HG03432 (cell line): ENCODE data around the gene RABGAP1.
A peak's percentile ranks its signal among the peaks of the same experiment; 100 is the strongest.
"Not testable (repeated sequence)": the region's sequence is repeated elsewhere in the genome, so short reads cannot be mapped to it uniquely, and the experiment has no call there.

Experiments used
- ATAC-seq: cut with Tn5 transposase; IDR thresholded peaks from one replicate; pipeline ENCODE4 v1.9.1; 2021; ENCODE audit warnings: mild to moderate bottlenecking, moderate library complexity; ENCODE audit not compliant: unreplicated experiment

Gene RABGAP1

GRCh38 chr9:122940749-122941581 lies at the start of gene RABGAP1:
TSS of gene RABGAP1 (plus strand) at chr9:122941020. CDS start at chr9:122957060, 16,040 bp downstream.
- peak; percentile 97 for ATAC-seq

DNA sequence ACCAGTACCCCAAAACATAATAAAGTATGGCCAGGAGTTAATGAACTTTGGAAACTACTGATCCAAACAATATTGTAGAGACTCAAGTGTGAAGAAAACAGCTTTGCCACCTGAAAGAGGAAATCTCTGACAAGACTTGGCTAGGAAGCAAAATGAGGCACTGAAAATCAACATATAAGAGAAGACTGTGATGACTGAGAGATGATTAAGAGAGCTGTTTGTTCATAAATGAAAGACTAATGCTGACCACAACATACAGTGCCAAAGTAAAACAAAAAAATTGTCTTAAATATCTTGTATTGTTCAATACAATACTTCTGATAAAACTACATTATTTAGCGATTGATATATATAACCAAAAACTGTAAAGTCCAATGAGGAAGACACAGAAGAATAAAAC lies 42.9 kb upstream of the RABGAP1 start:
- ATAC-seq, result no peak

GRCh38 chr9:122900791-122901190 lies 40.0 kb upstream of the RABGAP1 start:
- ATAC-seq, result no peak

- ATAC-seq, result peak; percentile 36
These were observed 36.4 kb upstream of the RABGAP1 start for GRCh38 chr9:122904466-122904822.

- peak; percentile 86 for ATAC-seq
These were observed 35.8 kb upstream of the RABGAP1 start, which contains the start of gene RC3H2 for GRCh38 chr9:122904823-122905710. TSS of gene RC3H2 (minus strand) at chr9:122905359. CDS start at chr9:122897509, 7,850 bp downstream.

- ATAC-seq, result not testable (repeated sequence)
These were observed 34.7 kb upstream of the RABGAP1 start for GRCh38 chr9:122906122-122906521.

GRCh38 chr9:122912671-122912963 lies 28.2 kb upstream of the RABGAP1 start:
- ATAC-seq, result no peak

DNA sequence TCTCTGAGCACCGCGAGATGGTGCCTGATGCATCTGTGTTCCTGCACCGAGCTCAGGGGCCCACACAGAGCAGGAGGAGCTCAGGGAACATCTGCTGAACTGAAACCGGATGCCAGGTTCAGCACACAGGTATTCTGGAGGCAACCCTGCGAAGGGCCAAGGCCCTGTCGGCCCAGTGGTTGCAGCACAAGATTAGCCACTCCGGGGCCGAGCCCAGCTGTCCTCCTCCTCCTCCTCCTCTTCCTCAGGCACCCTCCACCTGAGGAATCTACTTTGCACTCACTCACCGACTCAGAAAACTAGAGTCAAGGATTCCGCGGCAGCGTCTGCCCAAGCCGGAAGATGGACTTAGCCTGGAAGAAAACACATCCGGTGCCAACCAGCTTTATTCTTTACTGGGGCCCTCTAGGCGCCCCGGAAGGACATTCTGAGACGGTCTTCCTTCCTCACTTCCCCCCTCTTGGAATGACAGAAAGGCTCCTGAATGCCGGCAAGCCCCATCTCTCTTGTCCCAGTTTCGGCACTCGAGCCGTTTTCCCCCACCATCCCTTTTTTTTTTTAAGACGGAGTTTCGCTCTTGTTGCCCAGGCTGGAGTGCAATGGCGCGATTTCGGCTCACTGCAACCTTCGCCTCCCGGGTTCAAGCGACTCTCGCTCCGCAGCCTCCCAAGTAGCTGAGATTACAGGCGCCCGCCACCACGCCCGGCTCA lies 27.7 kb upstream of the RABGAP1 start, which contains the start of gene ZBTB6:
Gene ZBTB6, minus strand, starts transcription at position 360 of the 710 bp plus-strand sequence. CDS start 1,251 bp downstream, outside the sequence.
- peak; percentile 96 for ATAC-seq

- no peak for ATAC-seq
These were observed 22.5 kb upstream of the RABGAP1 start for GRCh38 chr9:122918310-122918709.

DNA sequence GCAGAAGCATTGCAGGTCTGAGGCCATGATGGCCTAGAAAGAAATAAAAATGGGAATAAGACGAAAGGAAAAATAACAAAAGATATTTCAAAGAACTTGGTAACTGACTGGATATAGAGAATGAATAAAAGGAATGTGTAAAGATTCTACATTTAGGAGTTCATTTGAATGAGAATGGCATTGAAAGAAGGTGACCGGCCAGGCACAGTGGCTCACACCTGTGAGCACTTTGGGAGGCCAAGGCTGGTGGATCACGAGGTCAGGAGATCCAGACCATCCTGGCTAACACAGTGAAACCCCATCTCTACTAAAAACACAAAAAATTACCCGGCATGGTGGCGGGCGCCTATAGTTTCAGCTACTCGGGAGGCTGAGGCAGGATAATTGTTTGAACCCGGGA lies 18.1 kb upstream of the RABGAP1 start:
- no peak for ATAC-seq

DNA sequence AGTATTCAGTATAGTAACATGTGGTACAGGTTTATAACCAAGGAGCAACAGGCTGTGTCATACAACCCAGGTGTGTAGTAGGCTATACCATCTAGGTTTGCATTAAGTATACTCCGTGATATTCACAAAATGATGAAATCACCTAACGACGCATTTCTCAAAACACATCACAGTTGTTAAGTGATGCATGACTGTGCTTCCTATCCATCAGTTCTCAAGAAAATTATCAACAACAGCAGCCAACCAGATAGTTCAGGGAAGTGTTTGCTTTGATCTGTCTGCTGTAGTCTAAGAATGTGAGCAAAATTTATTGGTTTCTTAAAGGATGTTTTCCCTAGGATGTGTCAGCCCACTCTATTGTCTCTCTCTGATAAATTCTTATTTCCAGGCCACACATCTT lies 16.9 kb upstream of the RABGAP1 start:
- ATAC-seq, result no peak

DNA sequence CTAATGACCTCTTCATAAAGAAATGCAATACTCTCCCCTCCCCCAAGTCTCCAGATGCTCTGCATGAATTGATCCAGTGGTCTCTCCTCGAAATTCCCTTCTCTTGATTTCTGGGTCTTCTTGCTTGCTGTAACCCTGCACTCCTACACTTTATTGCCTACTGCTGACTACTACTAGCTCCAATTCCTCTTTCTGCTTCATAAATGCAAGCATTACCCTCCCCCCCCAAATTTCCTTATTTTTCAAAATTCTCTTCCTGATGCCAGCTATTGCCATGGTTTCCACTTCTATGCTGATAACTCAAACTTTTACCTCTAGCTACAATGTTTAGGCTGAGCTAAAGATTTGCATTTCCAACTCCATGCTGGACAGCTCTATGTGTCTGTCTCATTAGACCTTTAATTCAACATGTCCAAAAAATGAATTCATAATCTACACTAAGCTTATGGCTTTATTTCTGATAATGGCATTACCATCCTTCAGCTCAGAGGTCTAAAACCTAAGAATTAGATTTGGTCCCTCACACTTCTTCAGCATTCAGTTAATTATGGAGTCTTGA lies 10.9 kb upstream of the RABGAP1 start:
- no peak for ATAC-seq

DNA sequence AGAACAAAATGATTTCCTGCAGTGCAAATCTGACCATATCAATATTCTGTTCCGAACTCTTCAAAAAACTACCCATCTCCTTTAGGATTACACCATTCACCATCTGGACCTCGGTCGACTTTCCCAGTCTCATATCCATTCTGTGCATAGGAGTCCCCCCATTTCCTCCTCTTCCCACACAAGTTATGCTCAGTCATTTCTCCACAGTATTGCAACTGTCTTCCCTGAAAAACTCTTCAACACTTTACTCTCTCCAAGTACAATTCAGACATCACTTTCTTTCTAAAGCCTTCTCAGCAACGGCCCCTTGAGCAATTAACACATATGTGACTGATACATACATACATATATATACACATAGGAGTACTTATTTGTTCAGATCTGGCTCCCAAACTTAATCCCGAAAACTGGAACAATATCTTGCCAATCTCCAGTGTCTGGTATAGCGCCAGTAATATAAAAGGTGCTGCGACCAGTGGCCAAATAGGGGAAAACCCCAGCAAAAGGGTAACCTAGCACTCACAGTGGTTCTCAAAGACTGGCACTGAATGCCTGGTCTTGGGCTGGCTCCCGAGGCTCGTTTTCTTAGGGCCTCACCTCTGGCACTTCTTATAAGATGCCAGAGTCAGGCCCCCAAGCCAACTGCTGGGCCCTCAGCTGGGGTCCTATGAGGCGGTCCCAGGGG lies 10.1 kb upstream of the RABGAP1 start:
- no peak for ATAC-seq

- ATAC-seq, result peak; percentile 98
These were observed 9.3 kb upstream of the RABGAP1 start, which contains the start of gene ZBTB26 for GRCh38 chr9:122931226-122932121. TSS of gene ZBTB26 (minus strand) at chr9:122931512. CDS start at chr9:122919934, 11,578 bp downstream.

DNA sequence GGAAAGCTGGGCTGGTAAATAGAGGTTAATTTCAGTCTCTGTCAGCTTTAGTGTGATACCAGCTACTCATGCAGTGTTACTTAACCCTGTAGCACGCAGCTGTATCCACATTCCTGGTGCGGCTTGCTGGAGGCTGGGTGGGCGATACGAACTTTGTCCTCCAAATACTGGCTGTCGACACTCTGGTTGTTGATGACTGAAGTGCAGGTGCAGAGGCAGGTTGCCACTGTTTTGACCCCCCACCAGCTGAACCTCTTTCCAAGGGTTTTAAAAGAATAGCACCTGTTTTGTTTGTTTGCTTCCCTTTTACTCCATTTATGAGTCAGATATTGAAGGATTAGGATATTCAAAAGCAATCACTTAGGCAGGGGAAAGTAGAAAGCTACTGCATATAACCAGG lies 4.4 kb upstream of the RABGAP1 start:
- no peak for ATAC-seq

- ATAC-seq, result no peak
These were observed 3.9 kb upstream of the RABGAP1 start for GRCh38 chr9:122936883-122937282.

- ATAC-seq, result no peak
These were observed 1.2 kb upstream of the RABGAP1 start for GRCh38 chr9:122939601-122940000.

GRCh38 chr9:122940454-122940748 lies 419 bp upstream of the RABGAP1 start:
- no peak for ATAC-seq

DNA sequence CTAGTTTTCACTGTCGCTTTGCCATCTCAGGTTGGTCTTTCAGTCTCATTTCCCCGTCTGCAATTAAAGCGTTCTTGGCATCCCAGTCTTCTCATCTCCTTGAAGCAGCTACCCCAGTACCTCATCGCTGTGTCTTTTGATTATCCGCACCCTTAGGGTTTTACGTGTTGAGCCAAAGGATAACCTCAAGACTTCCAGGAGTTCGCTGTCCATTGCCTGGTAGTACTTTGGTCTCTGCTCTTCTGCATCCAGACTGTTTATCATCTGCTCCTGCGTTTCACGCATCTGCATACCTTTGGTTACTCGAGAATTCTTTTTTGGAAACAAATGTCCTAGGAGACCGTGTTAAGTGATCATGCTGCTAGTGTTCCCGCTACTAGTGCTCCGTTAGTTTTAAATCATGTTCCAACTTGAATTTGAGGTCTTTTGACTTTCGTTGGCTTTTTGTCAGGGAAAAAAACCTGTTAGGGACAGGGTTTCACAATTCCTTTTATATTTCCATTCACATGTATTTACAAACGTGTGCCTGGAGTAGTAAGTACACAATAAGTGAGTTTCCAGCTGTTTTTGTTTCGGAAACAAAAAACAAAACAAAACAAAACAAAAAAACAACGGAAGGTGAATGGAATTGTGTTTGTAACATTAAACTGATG lies 888 bp downstream of the RABGAP1 start:
- ATAC-seq, result no peak
